Uterus (tissue), 2 donors: ENCODE results near the gene CD247.

Experiments
- POLR2A ChIP-seq, 2 donors: fragments of 450-650 bp; IDR thresholded peaks; one replicate each; pipeline ENCODE4 v1.6.1; 2016; ENCODE audit warnings: antibody characterized with exemption in 2 of 2, mild to moderate bottlenecking in 1 of 2, moderate library complexity in 1 of 2
- TF ChIP-seq, protein P1 (sequence below), 4 experiments: fragments of 200-600 bp in 2 of 4; fragments of 450-650 bp in 2 of 4; sonication (generic) in 2 of 4; IDR thresholded peaks; one replicate each; pipeline ENCODE4 v1.5.1; 2016 to 2019; ENCODE audit warnings: antibody characterized with exemption in 4 of 4, mild to moderate bottlenecking in 2 of 4, moderate library complexity in 1 of 4

DNA sequence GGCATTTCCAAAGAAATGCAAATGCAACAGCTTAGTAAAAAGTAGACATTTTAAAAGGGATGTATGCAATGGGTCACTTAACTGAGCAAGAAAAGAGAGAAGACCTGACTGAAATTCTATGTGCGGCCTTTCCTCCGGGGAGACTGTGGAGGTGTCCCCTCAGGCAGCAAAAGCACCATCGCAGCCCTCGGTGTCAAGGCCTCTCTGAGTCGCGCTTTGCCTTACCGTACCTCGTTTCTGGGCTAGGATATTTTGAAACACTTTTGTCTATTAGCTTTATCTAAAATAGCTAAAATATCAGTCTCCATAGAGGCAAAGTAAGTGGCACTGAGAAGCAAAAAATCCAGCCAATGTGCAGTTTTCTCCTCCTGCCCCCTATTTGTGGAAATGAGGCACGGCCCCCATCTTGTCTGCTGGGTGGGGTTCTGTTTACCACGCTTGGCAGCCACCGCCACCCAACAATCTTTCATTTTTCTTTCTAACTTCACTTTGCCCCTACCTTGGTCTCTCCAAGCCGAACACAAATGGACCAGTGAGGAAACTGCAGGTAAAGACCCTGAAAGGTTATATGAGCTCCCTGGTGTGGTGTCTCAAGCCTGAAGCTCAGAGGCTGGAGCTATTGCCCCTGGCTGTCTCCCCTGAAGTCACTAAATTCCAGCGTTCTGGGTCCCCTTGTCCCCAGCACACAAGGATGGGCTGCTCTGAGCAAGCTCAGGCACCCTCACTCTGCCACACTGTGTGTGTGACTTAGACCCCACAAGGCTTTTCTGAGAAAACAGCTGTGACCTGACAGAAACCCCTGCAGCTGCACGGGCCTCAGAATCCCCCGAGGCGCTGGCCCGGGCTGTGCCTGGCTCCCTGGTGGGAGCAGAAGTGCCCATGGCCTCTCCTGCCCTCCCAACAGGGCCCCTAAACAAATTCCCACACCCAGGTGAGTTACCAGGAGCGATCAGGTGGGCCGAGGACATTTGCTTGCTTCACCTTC lies 1.6 kb downstream of the CD247 start:
- TF ChIP-seq, protein P1, sequence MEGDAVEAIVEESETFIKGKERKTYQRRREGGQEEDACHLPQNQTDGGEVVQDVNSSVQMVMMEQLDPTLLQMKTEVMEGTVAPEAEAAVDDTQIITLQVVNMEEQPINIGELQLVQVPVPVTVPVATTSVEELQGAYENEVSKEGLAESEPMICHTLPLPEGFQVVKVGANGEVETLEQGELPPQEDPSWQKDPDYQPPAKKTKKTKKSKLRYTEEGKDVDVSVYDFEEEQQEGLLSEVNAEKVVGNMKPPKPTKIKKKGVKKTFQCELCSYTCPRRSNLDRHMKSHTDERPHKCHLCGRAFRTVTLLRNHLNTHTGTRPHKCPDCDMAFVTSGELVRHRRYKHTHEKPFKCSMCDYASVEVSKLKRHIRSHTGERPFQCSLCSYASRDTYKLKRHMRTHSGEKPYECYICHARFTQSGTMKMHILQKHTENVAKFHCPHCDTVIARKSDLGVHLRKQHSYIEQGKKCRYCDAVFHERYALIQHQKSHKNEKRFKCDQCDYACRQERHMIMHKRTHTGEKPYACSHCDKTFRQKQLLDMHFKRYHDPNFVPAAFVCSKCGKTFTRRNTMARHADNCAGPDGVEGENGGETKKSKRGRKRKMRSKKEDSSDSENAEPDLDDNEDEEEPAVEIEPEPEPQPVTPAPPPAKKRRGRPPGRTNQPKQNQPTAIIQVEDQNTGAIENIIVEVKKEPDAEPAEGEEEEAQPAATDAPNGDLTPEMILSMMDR (IDR thresholded peaks at IDR 0.05): no peak
- TF ChIP-seq POLR2A (IDR thresholded peaks at IDR 0.05): no peak
